ENCODE measurements around the gene ADAM22.

DNA sequence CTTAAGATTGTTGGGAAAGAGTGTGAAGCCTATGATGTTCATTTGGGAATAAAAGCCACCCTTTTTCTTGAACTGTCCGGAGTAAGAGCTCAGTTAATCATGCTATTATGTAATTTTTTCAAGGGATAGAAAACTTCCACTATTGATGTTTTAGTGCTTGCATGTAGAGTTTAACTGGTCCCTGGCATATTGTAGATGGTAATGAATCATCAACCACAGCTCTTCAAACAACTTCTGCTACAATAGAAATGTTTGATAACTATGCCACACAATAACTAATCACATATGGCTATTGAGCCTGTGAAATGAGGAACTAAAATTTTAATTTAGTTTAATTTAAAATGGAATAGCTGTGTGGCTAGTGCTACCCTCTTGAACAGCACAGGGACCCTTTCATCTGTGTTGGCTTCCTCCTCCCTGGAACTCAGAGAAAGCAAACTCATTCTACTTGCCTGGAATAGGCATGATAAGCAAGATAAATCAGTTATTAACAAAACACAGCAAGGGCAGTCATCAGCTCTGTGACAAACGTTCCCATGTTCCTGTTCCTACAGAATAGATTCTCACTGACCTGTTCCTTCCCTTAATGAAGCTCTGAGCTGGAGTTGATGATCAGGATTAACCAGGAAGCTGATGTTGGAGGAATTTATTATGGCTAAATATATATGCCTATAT lies 290.7 kb downstream of the ADAM22 start:
- TF ChIP-seq, protein P1, sequence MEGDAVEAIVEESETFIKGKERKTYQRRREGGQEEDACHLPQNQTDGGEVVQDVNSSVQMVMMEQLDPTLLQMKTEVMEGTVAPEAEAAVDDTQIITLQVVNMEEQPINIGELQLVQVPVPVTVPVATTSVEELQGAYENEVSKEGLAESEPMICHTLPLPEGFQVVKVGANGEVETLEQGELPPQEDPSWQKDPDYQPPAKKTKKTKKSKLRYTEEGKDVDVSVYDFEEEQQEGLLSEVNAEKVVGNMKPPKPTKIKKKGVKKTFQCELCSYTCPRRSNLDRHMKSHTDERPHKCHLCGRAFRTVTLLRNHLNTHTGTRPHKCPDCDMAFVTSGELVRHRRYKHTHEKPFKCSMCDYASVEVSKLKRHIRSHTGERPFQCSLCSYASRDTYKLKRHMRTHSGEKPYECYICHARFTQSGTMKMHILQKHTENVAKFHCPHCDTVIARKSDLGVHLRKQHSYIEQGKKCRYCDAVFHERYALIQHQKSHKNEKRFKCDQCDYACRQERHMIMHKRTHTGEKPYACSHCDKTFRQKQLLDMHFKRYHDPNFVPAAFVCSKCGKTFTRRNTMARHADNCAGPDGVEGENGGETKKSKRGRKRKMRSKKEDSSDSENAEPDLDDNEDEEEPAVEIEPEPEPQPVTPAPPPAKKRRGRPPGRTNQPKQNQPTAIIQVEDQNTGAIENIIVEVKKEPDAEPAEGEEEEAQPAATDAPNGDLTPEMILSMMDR (IDR thresholded peaks at IDR 0.05), result no peak
- TF ChIP-seq POLR2A (IDR thresholded peaks at IDR 0.05), result no peak

Measured in right lobe of liver (tissue), 4 donors.